ENCODE measurements around the gene RBCK1. TPM values are rescaled to one million over a fixed set of nuclear protein-coding genes. Genes with fewer than 3 reads are reported as not detected.
"Not testable (repeated sequence)": the region's sequence is repeated elsewhere in the genome, so short reads cannot be mapped to it uniquely, and the experiment has no call there.

The RBCK1 gene
- total and polyA plus RNA-seq, 9 donors: 53.5 to 86.9 (median 76.6) TPM

- WGBS, 3 donors: 71 to 74% (median 72%) methylated on average over 9 of the region's 9 CpGs
- no peaks in the 10 kb centered on the region for H3K36me3 ChIP-seq
- DNase-seq: no peak
These were observed 34.8 kb upstream of the RBCK1 start for GRCh38 chr20:373171-373890.

GRCh38 chr20:375265-375889 lies 32.7 kb upstream of the RBCK1 start:
- intact Hi-C loops (cut with DNase I): no loop called here
- WGBS, 3 donors: 61 to 75% (median 68%) methylated on average over 10 of the region's 10 CpGs
- no peaks in the 10 kb centered on the region for H3K27me3 ChIP-seq
- H3K9me3 ChIP-seq: no peaks in the 10 kb centered on the region
- H3K36me3 ChIP-seq: no peaks in the 10 kb centered on the region
- no peak overlapping the region for H3K27ac ChIP-seq
- no peaks in the 10 kb centered on the region for H3K4me1 ChIP-seq (ENCODE audit: insufficient read depth)
- no peak for TF ChIP-seq CTCF (IDR thresholded peaks at IDR 0.05)
- no peak for TF ChIP-seq EP300 (IDR thresholded peaks at IDR 0.05)
- no peak for TF ChIP-seq POLR2A (IDR thresholded peaks at IDR 0.05)
- H3K4me3 ChIP-seq: no peak overlapping the region
- DNase-seq: no peak

More at GRCh38 chr20:373171-373890, 34.8 kb upstream of the RBCK1 start:
- H3K27ac ChIP-seq: no peak overlapping the region
- no peaks in the 10 kb centered on the region for H3K27me3 ChIP-seq
- intact Hi-C loops (cut with DNase I): no loop called here
- no peaks in the 10 kb centered on the region for H3K4me1 ChIP-seq (ENCODE audit: insufficient read depth)
- no peaks in the 10 kb centered on the region for H3K9me3 ChIP-seq
- H3K4me3 ChIP-seq: no peak overlapping the region
- TF ChIP-seq POLR2A (IDR thresholded peaks at IDR 0.05) (no peak), CTCF (IDR thresholded peaks at IDR 0.05) (no peak), EP300 (IDR thresholded peaks at IDR 0.05) (no peak)

- no peak for DNase-seq
- H3K27me3 ChIP-seq: no peaks in the 10 kb centered on the region
- no peaks in the 10 kb centered on the region for H3K9me3 ChIP-seq
- intact Hi-C loops (cut with DNase I): no loop called here
- no peak overlapping the region for H3K4me3 ChIP-seq
- no peaks in the 10 kb centered on the region for H3K36me3 ChIP-seq
- no peaks in the 10 kb centered on the region for H3K4me1 ChIP-seq (ENCODE audit: insufficient read depth)
- TF ChIP-seq CTCF (IDR thresholded peaks at IDR 0.05): no peak
- TF ChIP-seq POLR2A (IDR thresholded peaks at IDR 0.05): no peak
- no peak for TF ChIP-seq EP300 (IDR thresholded peaks at IDR 0.05)
- WGBS, 3 donors: 33 to 46% (median 41%) methylated on average over 2 of the region's 2 CpGs
- no peak overlapping the region for H3K27ac ChIP-seq
These were observed 32.0 kb upstream of the RBCK1 start for GRCh38 chr20:376089-376488.

GRCh38 chr20:376750-377149 lies 31.3 kb upstream of the RBCK1 start:
- H3K9me3 ChIP-seq: no peaks in the 10 kb centered on the region
- no peak overlapping the region for H3K4me3 ChIP-seq
- TF ChIP-seq CTCF (IDR thresholded peaks at IDR 0.05) (no peak), EP300 (IDR thresholded peaks at IDR 0.05) (no peak), POLR2A (IDR thresholded peaks at IDR 0.05) (no peak)
- H3K27ac ChIP-seq: no peak overlapping the region
- intact Hi-C loops (cut with DNase I): no loop called here
- no peaks in the 10 kb centered on the region for H3K27me3 ChIP-seq
- peaks cover 3% of the 10 kb centered on the region for H3K4me1 ChIP-seq (ENCODE audit: insufficient read depth)
- H3K36me3 ChIP-seq: no peaks in the 10 kb centered on the region
- WGBS, 3 donors: 59 to 67% (median 60%) methylated on average over 2 of the region's 2 CpGs
- no peak for DNase-seq

GRCh38 chr20:377578-377977 lies 30.5 kb upstream of the RBCK1 start:
- H3K27ac ChIP-seq; H3K4me3 ChIP-seq; H3K9me3 ChIP-seq; DNase-seq; H3K4me1 ChIP-seq (ENCODE audit: insufficient read depth); H3K36me3 ChIP-seq; intact Hi-C loops (cut with DNase I); H3K27me3 ChIP-seq: not testable (repeated sequence)
- 85 to 87% (median 87%) methylated on average over 12 of the region's 12 CpGs for WGBS, 3 donors

Measured in ovary (tissue), 9 donors.